Measurements from ENCODE around the gene MRPL38. TPM values are rescaled to one million over a fixed set of nuclear protein-coding genes. Genes with fewer than 3 reads are reported as not detected.

The MRPL38 gene
- polyA plus RNA-seq, 2 of the 4 experiments (the other 2 are of a cell fraction) = 53.5 to 102 TPM

DNA sequence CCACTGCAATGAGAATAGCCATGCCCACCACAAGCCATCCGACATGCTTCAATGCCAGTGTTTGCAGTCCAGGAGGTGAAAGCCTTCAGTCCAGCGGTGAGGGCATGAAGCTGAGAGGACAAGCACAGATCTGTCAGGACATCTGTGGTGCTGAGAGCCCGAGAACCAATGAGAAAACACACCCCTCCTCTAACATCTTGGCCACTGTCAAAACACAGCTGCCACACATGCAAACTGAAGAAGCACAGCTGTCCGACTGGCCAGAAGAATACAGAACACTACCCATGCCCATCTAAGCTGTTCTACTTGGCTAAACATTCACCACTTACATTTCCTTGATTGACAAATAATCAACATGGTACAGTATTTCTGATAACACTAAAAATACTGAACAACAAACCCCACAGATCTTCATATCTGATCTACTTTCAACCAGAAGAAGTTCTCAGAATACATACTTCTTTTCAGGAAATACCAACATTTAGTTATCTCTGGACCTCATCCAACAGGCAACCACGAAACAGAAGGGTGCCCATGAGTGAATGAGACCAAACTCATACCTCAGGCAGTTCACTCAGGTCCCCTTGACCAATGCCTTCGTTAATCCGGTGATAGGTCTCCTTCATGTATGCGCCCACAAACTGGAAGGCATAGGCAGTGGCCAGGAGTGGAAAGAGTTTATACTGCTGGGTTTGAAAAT is 46.3 kb upstream of the MRPL38 start:
- TF ChIP-seq HOXB5 (CRISPR knock-in tag; IDR thresholded peaks at IDR 0.05) (no peak), HDAC2 (IDR thresholded peaks at IDR 0.05) (no peak), HOXA7 (CRISPR knock-in tag; IDR thresholded peaks at IDR 0.05) (no peak), FOXS1 (CRISPR knock-in tag; IDR thresholded peaks at IDR 0.05) (no peak), ESRRA (IDR thresholded peaks at IDR 0.05; ENCODE audit: borderline replicate concordance, low read length) (no peak), NR3C1 (IDR thresholded peaks at IDR 0.05) (no peak), RNF2 (IDR thresholded peaks at IDR 0.05; ENCODE audit: borderline replicate concordance, low read depth) (no peak), KDM5A (IDR thresholded peaks at IDR 0.05) (no peak), CBX2 (IDR thresholded peaks at IDR 0.05; ENCODE audit: borderline replicate concordance, low read depth) (no peak), GATA3 (IDR thresholded peaks at IDR 0.05; ENCODE audit: borderline replicate concordance) (no peak), EP300 (IDR thresholded peaks at IDR 0.05) (no peak)
- TF ChIP-seq, protein P1, sequence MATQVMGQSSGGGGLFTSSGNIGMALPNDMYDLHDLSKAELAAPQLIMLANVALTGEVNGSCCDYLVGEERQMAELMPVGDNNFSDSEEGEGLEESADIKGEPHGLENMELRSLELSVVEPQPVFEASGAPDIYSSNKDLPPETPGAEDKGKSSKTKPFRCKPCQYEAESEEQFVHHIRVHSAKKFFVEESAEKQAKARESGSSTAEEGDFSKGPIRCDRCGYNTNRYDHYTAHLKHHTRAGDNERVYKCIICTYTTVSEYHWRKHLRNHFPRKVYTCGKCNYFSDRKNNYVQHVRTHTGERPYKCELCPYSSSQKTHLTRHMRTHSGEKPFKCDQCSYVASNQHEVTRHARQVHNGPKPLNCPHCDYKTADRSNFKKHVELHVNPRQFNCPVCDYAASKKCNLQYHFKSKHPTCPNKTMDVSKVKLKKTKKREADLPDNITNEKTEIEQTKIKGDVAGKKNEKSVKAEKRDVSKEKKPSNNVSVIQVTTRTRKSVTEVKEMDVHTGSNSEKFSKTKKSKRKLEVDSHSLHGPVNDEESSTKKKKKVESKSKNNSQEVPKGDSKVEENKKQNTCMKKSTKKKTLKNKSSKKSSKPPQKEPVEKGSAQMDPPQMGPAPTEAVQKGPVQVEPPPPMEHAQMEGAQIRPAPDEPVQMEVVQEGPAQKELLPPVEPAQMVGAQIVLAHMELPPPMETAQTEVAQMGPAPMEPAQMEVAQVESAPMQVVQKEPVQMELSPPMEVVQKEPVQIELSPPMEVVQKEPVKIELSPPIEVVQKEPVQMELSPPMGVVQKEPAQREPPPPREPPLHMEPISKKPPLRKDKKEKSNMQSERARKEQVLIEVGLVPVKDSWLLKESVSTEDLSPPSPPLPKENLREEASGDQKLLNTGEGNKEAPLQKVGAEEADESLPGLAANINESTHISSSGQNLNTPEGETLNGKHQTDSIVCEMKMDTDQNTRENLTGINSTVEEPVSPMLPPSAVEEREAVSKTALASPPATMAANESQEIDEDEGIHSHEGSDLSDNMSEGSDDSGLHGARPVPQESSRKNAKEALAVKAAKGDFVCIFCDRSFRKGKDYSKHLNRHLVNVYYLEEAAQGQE (IDR thresholded peaks at IDR 0.05) = no peak
- TF ChIP-seq, protein P2, sequence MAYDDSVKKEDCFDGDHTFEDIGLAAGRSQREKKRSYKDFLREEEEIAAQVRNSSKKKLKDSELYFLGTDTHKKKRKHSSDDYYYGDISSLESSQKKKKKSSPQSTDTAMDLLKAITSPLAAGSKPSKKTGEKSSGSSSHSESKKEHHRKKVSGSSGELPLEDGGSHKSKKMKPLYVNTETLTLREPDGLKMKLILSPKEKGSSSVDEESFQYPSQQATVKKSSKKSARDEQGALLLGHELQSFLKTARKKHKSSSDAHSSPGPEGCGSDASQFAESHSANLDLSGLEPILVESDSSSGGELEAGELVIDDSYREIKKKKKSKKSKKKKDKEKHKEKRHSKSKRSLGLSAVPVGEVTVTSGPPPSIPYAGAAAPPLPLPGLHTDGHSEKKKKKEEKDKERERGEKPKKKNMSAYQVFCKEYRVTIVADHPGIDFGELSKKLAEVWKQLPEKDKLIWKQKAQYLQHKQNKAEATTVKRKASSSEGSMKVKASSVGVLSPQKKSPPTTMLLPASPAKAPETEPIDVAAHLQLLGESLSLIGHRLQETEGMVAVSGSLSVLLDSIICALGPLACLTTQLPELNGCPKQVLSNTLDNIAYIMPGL (CRISPR knock-in tag; IDR thresholded peaks at IDR 0.05; ENCODE audit: borderline replicate concordance) = no peak
- TF ChIP-seq, protein P3, sequence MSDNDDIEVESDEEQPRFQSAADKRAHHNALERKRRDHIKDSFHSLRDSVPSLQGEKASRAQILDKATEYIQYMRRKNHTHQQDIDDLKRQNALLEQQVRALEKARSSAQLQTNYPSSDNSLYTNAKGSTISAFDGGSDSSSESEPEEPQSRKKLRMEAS (IDR thresholded peaks at IDR 0.05) = no peak
- TF ChIP-seq, protein P4, sequence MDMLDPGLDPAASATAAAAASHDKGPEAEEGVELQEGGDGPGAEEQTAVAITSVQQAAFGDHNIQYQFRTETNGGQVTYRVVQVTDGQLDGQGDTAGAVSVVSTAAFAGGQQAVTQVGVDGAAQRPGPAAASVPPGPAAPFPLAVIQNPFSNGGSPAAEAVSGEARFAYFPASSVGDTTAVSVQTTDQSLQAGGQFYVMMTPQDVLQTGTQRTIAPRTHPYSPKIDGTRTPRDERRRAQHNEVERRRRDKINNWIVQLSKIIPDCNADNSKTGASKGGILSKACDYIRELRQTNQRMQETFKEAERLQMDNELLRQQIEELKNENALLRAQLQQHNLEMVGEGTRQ (IDR thresholded peaks at IDR 0.05) = no peak
- ChIA-PET POLR2A (interaction anchor here (1.3 kb wide), 1 partner anchor 10 kb away, joined by 4 read pairs; the partner anchor contains the start of gene FBF1), CTCF (interaction anchor here (0.7 to 1.9 kb wide), 6 partner anchors 9 to 329 kb away, joined by 3 to 9 read pairs (median 4); partner anchors contain the start of gene CDK3)
- DNase-seq (ENCODE audit: low read depth in 1 of 2, low spot score in 1 of 2) (no peak), ATAC-seq (no peak), FAIRE-seq (no peak)
- H3K27ac ChIP-seq = no peak overlapping the region
- 93% methylated on average over 8 of the region's 8 CpGs for WGBS (ENCODE audit: missing lambda C conversion rate)
- H3K4me2 ChIP-seq = no peak overlapping the region
- no peaks in the 10 kb centered on the region for H3K4me1 ChIP-seq
- H3K9me3 ChIP-seq = no peaks in the 10 kb centered on the region
- H3K4me3 ChIP-seq = no peak overlapping the region

DNA sequence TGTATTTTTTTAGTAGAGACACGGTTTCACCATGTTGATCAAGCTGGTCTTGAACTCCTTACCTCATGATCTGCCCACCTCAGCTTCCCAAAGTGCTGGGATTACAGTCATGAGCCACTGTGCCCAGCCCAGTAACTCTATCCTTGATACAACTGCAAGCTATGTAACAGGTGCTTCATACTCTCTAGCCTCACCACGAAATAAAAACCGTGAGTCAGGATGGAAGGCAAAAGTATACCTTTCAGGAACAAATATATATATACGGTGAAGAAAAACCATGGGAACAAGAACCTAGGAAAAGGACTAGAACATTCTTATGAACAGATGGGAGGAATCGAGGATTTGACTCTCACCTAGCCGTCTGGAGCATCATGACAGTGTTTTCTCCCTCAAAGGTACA is 45.7 kb upstream of the MRPL38 start:
- ATAC-seq (no peak), DNase-seq (ENCODE audit: low read depth in 1 of 2, low spot score in 1 of 2) (no peak), FAIRE-seq (no peak)
- ChIA-PET CTCF (interaction anchor here (0.7 to 1.9 kb wide), 6 partner anchors 9 to 329 kb away, joined by 3 to 6 read pairs (median 4); no protein-coding TSS in a partner anchor), POLR2A (interaction anchor here (1.3 kb wide), 1 partner anchor 9 kb away, joined by 4 read pairs; the partner anchor contains the start of gene FBF1)
- 90% methylated on average over 6 of the region's 6 CpGs for WGBS (ENCODE audit: missing lambda C conversion rate)
- Histone ChIP-seq H3K9me3 (no peaks in the 10 kb centered on the region), H3K4me1 (no peaks in the 10 kb centered on the region), H3K4me2 (no peak overlapping the region), H3K27ac (no peak overlapping the region), H3K4me3 (no peak overlapping the region)
- TF ChIP-seq NPAS2 (CRISPR knock-in tag; IDR thresholded peaks at IDR 0.05; ENCODE audit: borderline replicate concordance) (no peak), ELK1 (IDR thresholded peaks at IDR 0.05; ENCODE audit: low read depth, low read length) (no peak), MYC (IDR thresholded peaks at IDR 0.05; ENCODE audit: borderline replicate concordance, low read length) (no peak), RCOR1 (IDR thresholded peaks at IDR 0.05; ENCODE audit: low read depth, low read length) (no peak)

Measured in A549 (cell line).